OCI-LY3 (cell line): ENCODE data around the gene CHD6.

Experiments used
- H2AFZ ChIP-seq: fragments of 200-600, 300-600 bp; shearing (Covaris generic); 2 replicates; pipeline ENCODE4 v1.6.0; 2014; ENCODE audit warnings: antibody characterized with exemption, low read depth, low read length
- H3K27ac ChIP-seq: fragments of 200-600, 300-600 bp; sonication (generic); 2 replicates; pipeline ENCODE4 v1.5.1; 2014; ENCODE audit warnings: mild to moderate bottlenecking, low read length, moderate library complexity, mixed read lengths
- H3K27me3 ChIP-seq: fragments of 200-600, 300-600 bp; sonication (generic); 2 replicates; pipeline ENCODE4 v1.6.1; 2014; ENCODE audit warnings: low read depth, low read length, mixed read lengths
- H3K36me3 ChIP-seq: fragments of 200-600, 300-600 bp; sonication (generic); replicated peaks from 2 replicates; pipeline ENCODE3; 2014; ENCODE audit warnings: low read depth, low read length, mixed read lengths
- H3K4me1 ChIP-seq: fragments of 300-600, 200-600 bp; sonication (generic); 2 replicates; pipeline ENCODE4 v1.6.1; 2014; ENCODE audit warnings: low read length, mixed read lengths
- H3K4me2 ChIP-seq: fragments of 200-600, 300-600 bp; sonication (generic); 2 replicates; pipeline ENCODE4 v1.6.1; 2014; ENCODE audit warnings: low read length, mixed read lengths
- H3K4me3 ChIP-seq: fragments of 300-600, 200-600 bp; sonication (generic); 2 replicates; pipeline ENCODE4 v1.5.1; 2014; ENCODE audit warnings: antibody characterized with exemption, mild to moderate bottlenecking, low read length, moderate library complexity
- H3K79me2 ChIP-seq: fragments of 300-600, 200-600 bp; shearing (Covaris generic); 2 replicates; pipeline ENCODE4 v1.6.1; 2014; ENCODE audit warnings: mild to moderate bottlenecking, low read length, mixed read lengths
- H3K9ac ChIP-seq: fragments of 300-600, 200-600 bp; shearing (Covaris generic); 2 replicates; pipeline ENCODE4 v1.6.0; 2014; ENCODE audit warnings: mild to moderate bottlenecking, low read length, moderate library complexity
- H3K9me3 ChIP-seq: fragments of 200-600, 300-600 bp; shearing (Covaris generic); 2 replicates; pipeline ENCODE4 v1.6.1; 2014; ENCODE audit warnings: low read length, mixed read lengths; ENCODE audit not compliant: insufficient read depth
- H4K20me1 ChIP-seq: fragments of 200-600, 300-600 bp; sonication (generic); 2 replicates; pipeline ENCODE4 v1.6.1; 2016; ENCODE audit warnings: low read length, mixed read lengths; ENCODE audit not compliant: insufficient read depth
- EZH2phosphoT487 ChIP-seq: fragments of 200-600 bp; shearing (Covaris generic); IDR thresholded peaks from 2 replicates; pipeline ENCODE4 v1.6.1; 2018; ENCODE audit warnings: antibody characterized with exemption, mixed run types, low read depth
- TF ChIP-seq, protein P1 (sequence below): fragments of 200-600, 300-600 bp; sonication (generic); IDR thresholded peaks from 2 replicates; pipeline ENCODE4 v1.5.1; 2014; ENCODE audit warnings: antibody characterized with exemption, low read length, low read depth

The CHD6 gene

DNA sequence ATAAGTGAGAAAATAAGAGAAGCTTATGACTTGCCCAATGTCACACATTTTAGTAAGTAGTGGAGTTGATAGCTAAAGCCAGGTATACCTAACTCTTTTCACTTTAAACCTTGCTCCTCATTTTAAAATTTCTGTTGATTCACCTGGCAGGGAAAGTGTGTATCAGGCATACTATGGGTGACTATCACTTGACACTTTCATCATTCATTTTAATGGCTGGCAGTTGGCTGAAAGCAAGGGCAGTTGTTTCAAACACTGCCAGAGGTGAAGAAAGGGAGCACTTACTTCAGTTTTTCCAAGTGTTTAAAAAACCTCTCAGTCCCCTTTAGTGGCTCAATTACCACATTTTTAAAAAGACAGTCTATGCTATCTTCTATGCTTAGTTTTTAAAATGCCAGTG, 173.4 kb downstream of the CHD6 start:
- TF ChIP-seq, protein P1, sequence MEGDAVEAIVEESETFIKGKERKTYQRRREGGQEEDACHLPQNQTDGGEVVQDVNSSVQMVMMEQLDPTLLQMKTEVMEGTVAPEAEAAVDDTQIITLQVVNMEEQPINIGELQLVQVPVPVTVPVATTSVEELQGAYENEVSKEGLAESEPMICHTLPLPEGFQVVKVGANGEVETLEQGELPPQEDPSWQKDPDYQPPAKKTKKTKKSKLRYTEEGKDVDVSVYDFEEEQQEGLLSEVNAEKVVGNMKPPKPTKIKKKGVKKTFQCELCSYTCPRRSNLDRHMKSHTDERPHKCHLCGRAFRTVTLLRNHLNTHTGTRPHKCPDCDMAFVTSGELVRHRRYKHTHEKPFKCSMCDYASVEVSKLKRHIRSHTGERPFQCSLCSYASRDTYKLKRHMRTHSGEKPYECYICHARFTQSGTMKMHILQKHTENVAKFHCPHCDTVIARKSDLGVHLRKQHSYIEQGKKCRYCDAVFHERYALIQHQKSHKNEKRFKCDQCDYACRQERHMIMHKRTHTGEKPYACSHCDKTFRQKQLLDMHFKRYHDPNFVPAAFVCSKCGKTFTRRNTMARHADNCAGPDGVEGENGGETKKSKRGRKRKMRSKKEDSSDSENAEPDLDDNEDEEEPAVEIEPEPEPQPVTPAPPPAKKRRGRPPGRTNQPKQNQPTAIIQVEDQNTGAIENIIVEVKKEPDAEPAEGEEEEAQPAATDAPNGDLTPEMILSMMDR, result no peak
- TF ChIP-seq EZH2phosphoT487, result no peak
- H3K4me3 ChIP-seq, result no peak overlapping the region
- H3K79me2 ChIP-seq, result no peaks in the 10 kb centered on the region
- no peak overlapping the region for H3K9ac ChIP-seq
- peaks cover 2% of the 10 kb centered on the region; the same call in 1 of the 2 replicates for H4K20me1 ChIP-seq
- no peak overlapping the region for H3K4me2 ChIP-seq
- no peaks in the 10 kb centered on the region for H3K9me3 ChIP-seq
- no peak overlapping the region for H2AFZ ChIP-seq
- H3K4me1 ChIP-seq, result peaks cover 25% of the 10 kb centered on the region
- H3K27me3 ChIP-seq, result no peaks in the 10 kb centered on the region
- no peak overlapping the region for H3K27ac ChIP-seq
- peaks cover 76% of the 10 kb centered on the region for H3K36me3 ChIP-seq

DNA sequence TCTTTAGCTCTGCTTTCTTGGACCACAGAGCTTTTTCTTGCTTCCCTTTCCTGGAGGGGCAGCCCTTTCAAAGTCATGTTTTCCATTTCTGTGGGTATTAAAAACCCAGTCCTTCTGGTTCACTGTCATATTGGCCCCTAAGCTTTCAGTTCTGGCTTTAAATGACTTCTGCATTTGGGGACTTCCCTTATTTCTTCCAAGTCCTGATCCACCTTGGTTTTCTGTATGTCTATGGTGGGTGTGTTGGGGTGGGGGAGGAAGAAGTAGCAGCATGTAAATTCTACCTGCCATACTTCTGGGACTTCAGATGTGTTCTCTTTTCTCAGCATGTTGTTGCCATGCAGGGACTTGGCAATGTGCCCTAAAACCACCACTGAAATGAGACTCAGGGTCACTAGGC, 174.5 kb downstream of the CHD6 start:
- Histone ChIP-seq H3K27ac (peak overlapping the region; percentile 55), H3K79me2 (no peaks in the 10 kb centered on the region), H4K20me1 (peaks cover 2% of the 10 kb centered on the region; the same call in 1 of the 2 replicates), H2AFZ (no peak overlapping the region), H3K4me1 (peaks cover 25% of the 10 kb centered on the region), H3K27me3 (no peaks in the 10 kb centered on the region), H3K9ac (no peak overlapping the region), H3K4me3 (peak overlapping the region; percentile 5), H3K9me3 (no peaks in the 10 kb centered on the region), H3K4me2 (peak overlapping the region; percentile 31), H3K36me3 (peaks cover 76% of the 10 kb centered on the region)
- no peak for TF ChIP-seq EZH2phosphoT487
- TF ChIP-seq, protein P1, result no peak

DNA sequence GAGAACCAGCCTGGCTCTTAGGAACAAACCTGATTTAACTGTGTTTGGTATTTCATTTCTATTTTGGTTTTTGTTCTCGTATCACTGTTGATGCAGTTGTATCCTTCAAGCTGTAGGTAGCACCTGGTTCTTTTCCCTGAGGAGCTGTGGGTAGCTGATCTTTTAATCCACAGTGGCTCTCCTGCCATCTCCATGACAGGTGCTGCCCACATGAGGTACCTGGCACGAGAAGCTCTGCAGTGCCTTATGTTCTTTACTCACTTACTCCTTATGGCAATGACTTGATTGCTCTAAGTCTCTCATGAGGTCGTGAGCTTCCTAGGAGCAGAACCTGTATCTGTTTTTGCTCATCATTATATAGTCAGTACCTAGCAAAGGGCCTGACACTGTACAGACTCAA, 177.3 kb downstream of the CHD6 start:
- peaks cover 2% of the 10 kb centered on the region; the same call in 1 of the 2 replicates for H4K20me1 ChIP-seq
- H3K9me3 ChIP-seq, result no peaks in the 10 kb centered on the region
- no peak overlapping the region for H2AFZ ChIP-seq
- H3K4me3 ChIP-seq, result no peak overlapping the region
- H3K27me3 ChIP-seq, result no peaks in the 10 kb centered on the region
- no peak for TF ChIP-seq EZH2phosphoT487
- TF ChIP-seq, protein P1, result no peak
- H3K4me1 ChIP-seq, result peaks cover 25% of the 10 kb centered on the region
- H3K79me2 ChIP-seq, result no peaks in the 10 kb centered on the region
- H3K27ac ChIP-seq, result no peak overlapping the region
- H3K9ac ChIP-seq, result no peak overlapping the region
- peaks cover 72% of the 10 kb centered on the region for H3K36me3 ChIP-seq
- H3K4me2 ChIP-seq, result no peak overlapping the region

DNA sequence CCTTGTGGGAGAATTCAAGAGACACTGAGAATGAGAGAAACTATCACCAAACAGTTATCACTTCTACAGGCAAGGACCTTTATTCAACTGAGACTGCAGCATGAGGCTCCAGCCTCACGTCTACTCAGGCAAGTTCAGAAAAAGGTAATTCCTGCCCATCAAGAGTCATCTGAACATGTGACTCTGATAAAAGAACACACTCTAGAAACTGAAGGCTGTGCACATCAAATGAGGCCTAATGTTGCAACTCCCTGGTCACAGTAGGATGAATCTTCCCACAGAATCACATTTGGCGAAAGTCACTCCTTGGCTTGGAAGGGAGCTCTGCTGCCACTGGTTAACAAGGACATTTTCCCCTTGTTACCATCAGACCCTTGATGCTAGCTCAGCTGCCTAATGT, 180.3 kb downstream of the CHD6 start:
- peaks cover 12% of the 10 kb centered on the region for H3K4me1 ChIP-seq
- no peak overlapping the region for H2AFZ ChIP-seq
- H3K27me3 ChIP-seq, result no peaks in the 10 kb centered on the region
- TF ChIP-seq, protein P1, result no peak
- no peak for TF ChIP-seq EZH2phosphoT487
- H3K9me3 ChIP-seq, result no peaks in the 10 kb centered on the region
- H3K4me3 ChIP-seq, result no peak overlapping the region
- peaks cover 74% of the 10 kb centered on the region for H3K36me3 ChIP-seq
- H4K20me1 ChIP-seq, result no peaks in the 10 kb centered on the region
- H3K27ac ChIP-seq, result no peak overlapping the region
- H3K9ac ChIP-seq, result no peak overlapping the region
- no peak overlapping the region for H3K4me2 ChIP-seq
- H3K79me2 ChIP-seq, result no peaks in the 10 kb centered on the region
